HepG2 (cell line): Measurements from ENCODE around the gene HEXD. TPM values are rescaled to one million over a fixed set of nuclear protein-coding genes. Genes with fewer than 3 reads are reported as not detected.

Experiments used
- ATAC-seq: fragments of 200-7000 bp; cut with Tn5 transposase; 3 replicates; pipeline ENCODE4 v1.9.1; 2020; ENCODE audit warnings: mild to moderate bottlenecking, moderate library complexity
- BruUV-seq: library from RNA; stranded (reverse); fragments of 400-500 nt; replicated peaks from 2 replicates; lab custom pipeline; 2021; lab: Mats Ljungman, UMichigan
- CTCF ChIA-PET: fragments of 300-600 bp; formaldehyde crosslinking; extraction: SDS; loops from one replicate; lab custom pipeline; 2021; ENCODE audit warnings: low total read pairs, inconsistent platforms, low intra/inter-chr PET ratio; lab: Yijun Ruan, JAX
- POLR2A ChIA-PET: fragments of 350-600 bp; sonication (Branson Sonifier 250); formaldehyde crosslinking; loops from one replicate; lab custom pipeline; 2020; ENCODE audit warnings: antibody characterized with exemption, inconsistent platforms; lab: Yijun Ruan, JAX
- DNase-seq: peaks from one replicate; pipeline ENCODE4 v3.0.0-alpha.2; 2015; ENCODE audit warnings: low spot score
- FAIRE-seq: peaks from 3 replicates; lab custom pipeline; 2011; peaks lifted over from hg19 to GRCh38; lab: Jason Lieb, UNC
- H2AFZ ChIP-seq: one replicate; pipeline ENCODE4 v1.6.1; 2011; ENCODE audit warnings: low read length, inconsistent platforms
- H3K27ac ChIP-seq: fragments of 300-600 bp; 3 replicates; pipeline ENCODE4 v1.8.0; 2011; ENCODE audit warnings: mixed run types, mild to moderate bottlenecking, mixed read lengths, low read length, inconsistent platforms; ENCODE audit not compliant: insufficient read depth; ENCODE audit errors: extremely low read length
- H3K27me3 ChIP-seq, 2 experiments: fragments of 200-600 bp in 1 of 2; 2 replicates in 1 of 2; 3 replicates in 1 of 2; pipeline versions ENCODE4 v1.6.0 to v1.8.0; 2011; ENCODE audit warnings: low read length in 2 of 2, mild to moderate bottlenecking in 2 of 2, moderate library complexity in 2 of 2, inconsistent platforms in 1 of 2; ENCODE audit not compliant: insufficient read depth in 2 of 2, control insufficient read depth in 1 of 2
- H3K36me3 ChIP-seq, 2 experiments: fragments of 200-600 bp in 1 of 2; replicated peaks in 1 of 2; 2 replicates in 1 of 2; 3 replicates in 1 of 2; pipeline versions ENCODE4 v1.5.1 to v1.8.0; 2011; ENCODE audit warnings: low read length in 2 of 2, inconsistent platforms in 1 of 2; ENCODE audit not compliant: insufficient read depth in 2 of 2, control insufficient read depth in 1 of 2
- H3K4me1 ChIP-seq: 2 replicates; pipeline ENCODE4 v1.5.1; 2012; ENCODE audit warnings: low read length, inconsistent platforms; ENCODE audit not compliant: insufficient read depth
- H3K4me2 ChIP-seq: 2 replicates; pipeline ENCODE4 v1.6.0; 2011; ENCODE audit warnings: low read depth, low read length, inconsistent platforms
- H3K4me3 ChIP-seq, 3 experiments: fragments of 200-600 bp in 1 of 3; sonication (generic), shearing (Covaris generic) in 1 of 3; replicated peaks in 1 of 3; 2 replicates each; pipeline ENCODE4 v1.5.1; 2011 to 2016; ENCODE audit warnings: low read length in 3 of 3, inconsistent platforms in 2 of 3, low read depth in 2 of 3, mild to moderate bottlenecking in 2 of 3, control low read depth in 1 of 3, mixed read lengths in 1 of 3; ENCODE audit not compliant: insufficient read depth in 1 of 3
- H3K79me2 ChIP-seq: one replicate; pipeline ENCODE4 v1.6.1; 2011; ENCODE audit warnings: low read length, inconsistent platforms; ENCODE audit not compliant: insufficient read depth
- H3K9ac ChIP-seq: 2 replicates; pipeline ENCODE4 v1.6.0; 2011; ENCODE audit warnings: mild to moderate bottlenecking, low read depth, low read length, inconsistent platforms; ENCODE audit not compliant: insufficient read depth
- H3K9me3 ChIP-seq: 2 replicates; pipeline ENCODE4 v1.5.1; 2012; ENCODE audit warnings: mild to moderate bottlenecking, low read length
- H4K20me1 ChIP-seq: 2 replicates; pipeline ENCODE4 v1.6.0; 2011; ENCODE audit warnings: inconsistent platforms, mild to moderate bottlenecking, low read length, moderate library complexity; ENCODE audit not compliant: insufficient read depth
- CEBPG ChIP-seq: IDR thresholded peaks from 2 replicates; pipeline ENCODE4 v1.6.1; 2016
- KLF12 ChIP-seq: sonication (generic); formaldehyde crosslinking; IDR thresholded peaks from 2 replicates; pipeline ENCODE4 v1.4.0; 2020; ENCODE audit warnings: missing genetic modification reagents, borderline replicate concordance
- NFKB2 ChIP-seq: sonication (generic); formaldehyde crosslinking; IDR thresholded peaks from 2 replicates; pipeline ENCODE4 v1.4.0; 2020; ENCODE audit warnings: missing genetic modification reagents, borderline replicate concordance
- TSC22D2 ChIP-seq: sonication (generic); formaldehyde crosslinking; IDR thresholded peaks from 2 replicates; pipeline ENCODE4 v1.5.1; 2020; ENCODE audit warnings: missing genetic modification reagents, mild to moderate bottlenecking, borderline replicate concordance
- ZBTB7B ChIP-seq: sonication (generic); formaldehyde crosslinking; IDR thresholded peaks from 2 replicates; pipeline ENCODE4 v1.4.0; 2020; ENCODE audit warnings: missing genetic modification reagents
- ZNF121 ChIP-seq: sonication (generic); formaldehyde crosslinking; IDR thresholded peaks from 2 replicates; pipeline ENCODE4 v1.5.0; 2020; ENCODE audit warnings: mild to moderate bottlenecking, missing genetic modification reagents
- ZNF687 ChIP-seq: sonication (generic); formaldehyde crosslinking; IDR thresholded peaks from 2 replicates; pipeline ENCODE4 v1.5.1; 2020; ENCODE audit warnings: mild to moderate bottlenecking, missing genetic modification reagents, moderate library complexity
- WGBS: methylation state at CpG from one replicate; pipeline ENCODE4 v1.1.6; 2017; ENCODE audit warnings: low lambda C conversion rate; 5-methylcytosine and 5-hydroxymethylcytosine counted together
- in situ Hi-C: cut with HindIII; loops from 2 replicates; pipeline ENCODE4 v1.10.0; 2017; ENCODE audit warnings: low pct_unique_long_range_greater_than_20kb; ENCODE audit not compliant: extremely low pct_ligation_motif_present
- intact Hi-C: fragments of 100-400 bp; cut with micrococcal nuclease; formaldehyde crosslinking; loops from one replicate; pipeline ENCODE4 v1.10.0; 2022; ENCODE audit not compliant: unreplicated experiment
- polyA plus RNA-seq, 8 experiments: library from polyadenylated mRNA; depleted of rRNA in 3 of 8; stranded (reverse) in 7 of 8; unstranded in 1 of 8; fragments of >200 nt; fragmentation: Illumina TruSeq in 4 of 8; extraction: Trizol in 4 of 8; gene quantifications; 2 replicates each; pipeline versions ENCODE4 v1.2.1 to v1.2.3, GENCODE V29; 2011 to 2016; ENCODE audit warnings: low read depth in 4 of 8, missing spikeins in 1 of 8, mixed read lengths in 1 of 8; ENCODE audit not compliant: insufficient read depth in 1 of 8
- total RNA-seq, 5 experiments: library from RNA; depleted of rRNA; stranded (reverse); fragments of >200 nt; fragmentation: Illumina TruSeq; extraction: Trizol; gene quantifications; 2 replicates each; pipeline ENCODE4 v1.2.3, GENCODE V29; 2016; ENCODE audit warnings: low read depth in 1 of 5

The HEXD gene
- total and polyA plus RNA-seq, 2 of the 13 experiments (the other 11 are each of a cell fraction or from before 2014, with no cell fraction given): 22.3 to 41.8 TPM

GRCh38 chr17:82386881-82387704 lies 31.1 kb upstream of the HEXD start:
- no peak overlapping the region for H3K27ac ChIP-seq
- 35% methylated on average over 29 of the region's 38 CpGs for WGBS
- no peak for FAIRE-seq

More at GRCh38 chr17:82386881-82387704, 31.1 kb upstream of the HEXD start:
- peaks cover 34% of the 10 kb centered on the region for H3K4me1 ChIP-seq
- no peak overlapping the region for H3K4me2 ChIP-seq
- H3K27me3 ChIP-seq: peaks cover 8 to 31% of the 10 kb centered on the region in 2 experiments; a peak in 3 of 5 replicates
- POLR2A ChIA-PET: interaction anchor here (1.4 to 1.6 kb wide), 2 partner anchors 11 to 16 kb away, joined by 3 to 4 read pairs; no protein-coding TSS in a partner anchor
- no peaks in the 10 kb centered on the region for H3K9me3 ChIP-seq
- CTCF ChIA-PET: no interaction called here
- no peak overlapping the region for H3K9ac ChIP-seq
- H4K20me1 ChIP-seq: no peaks in the 10 kb centered on the region
- H3K4me3 ChIP-seq: no peak overlapping the region
- H3K79me2 ChIP-seq: no peaks in the 10 kb centered on the region
- ATAC-seq (no peak), DNase-seq (no peak)
- intact Hi-C loops: loop anchor here (5.0 kb wide), 1 partner anchor 35 kb away; no protein-coding TSS in a partner anchor
- in situ Hi-C loops: loop anchor here (5.0 kb wide), 1 partner anchor 35 kb away; no protein-coding TSS in a partner anchor
- peaks cover 4 to 5% of the 10 kb centered on the region in 2 experiments; a peak in 2 of 5 replicates for H3K36me3 ChIP-seq
- TF ChIP-seq ZBTB7B (CRISPR knock-in tag) (no peak), NFKB2 (CRISPR knock-in tag) (peak; percentile 17; the same call in 1 of the 2 replicates), TSC22D2 (CRISPR knock-in tag) (no peak), ZNF121 (no peak), ZNF687 (CRISPR knock-in tag) (0 out of 2 replicates have a peak, but pooled peaks have one; percentile 25), CEBPG (CRISPR knock-in tag) (no peak), KLF12 (CRISPR knock-in tag) (no peak)
- no TSS peak for BruUV-seq
- no peak overlapping the region for H2AFZ ChIP-seq
